Heart right ventricle (tissue), 16 donors: Measurements from ENCODE around the gene COPS3. TPM values are rescaled to one million over a fixed set of nuclear protein-coding genes. Genes with fewer than 3 reads are reported as not detected.

Experiments
- ATAC-seq, 8 donors: fragments of 200-7000 bp; cut with Tn5 transposase; one replicate each; pipeline ENCODE4 v1.9.1; 2020; ENCODE audit warnings: mild to moderate bottlenecking in 8 of 8, moderate library complexity in 8 of 8, moderate number of reproducible peaks in 1 of 8
- DNase-seq, 2 donors: peaks; one replicate each; pipeline ENCODE4 v3.0.0-alpha.2; 2020
- H3K27ac ChIP-seq, 10 donors: fragments of 200-600 bp; sonication (generic) in 2 of 10; one replicate each; pipeline versions ENCODE4 v1.5.0 to v1.8.0; 2020 to 2022; ENCODE audit warnings: mild to moderate bottlenecking in 3 of 10
- H3K27me3 ChIP-seq, 7 donors: fragments of 200-600 bp; one replicate each; pipeline ENCODE4 v1.8.0; 2021 to 2022; ENCODE audit warnings: mild to moderate bottlenecking in 2 of 7
- H3K36me3 ChIP-seq, 9 donors: fragments of 200-600 bp; sonication (generic) in 1 of 9; one replicate each; pipeline versions ENCODE4 v1.5.0 to v1.8.0; 2020 to 2022; ENCODE audit warnings: mild to moderate bottlenecking in 2 of 9
- H3K4me1 ChIP-seq, 9 donors: fragments of 200-600 bp; sonication (generic) in 1 of 9; one replicate each; pipeline versions ENCODE4 v1.5.0 to v1.8.0; 2020 to 2022; ENCODE audit warnings: mild to moderate bottlenecking in 4 of 9
- H3K4me3 ChIP-seq, 10 donors: fragments of 200-600 bp; sonication (generic) in 2 of 10; one replicate each; pipeline versions ENCODE4 v1.5.0 to v1.8.0; 2020 to 2022; ENCODE audit warnings: mild to moderate bottlenecking in 7 of 10, moderate library complexity in 2 of 10
- H3K9me3 ChIP-seq, 11 donors: fragments of 200-600 bp in 10 of 11; sonication (generic) in 2 of 11; one replicate each; pipeline versions ENCODE4 v1.5.0 to v1.8.0; 2013 to 2022; ENCODE audit warnings: mild to moderate bottlenecking in 2 of 11, control low read depth in 1 of 11, moderate library complexity in 1 of 11
- CTCF ChIP-seq, 9 donors: fragments of 200-600 bp; sonication (generic) in 2 of 9; IDR thresholded peaks; one replicate each; pipeline versions ENCODE4 v1.5.0 to v1.8.0; 2021 to 2022; ENCODE audit warnings: antibody characterized with exemption in 9 of 9, mild to moderate bottlenecking in 5 of 9, moderate library complexity in 1 of 9
- WGBS, 2 donors: extraction: QIAGEN DNeasy Blood & Tissue Kit; methylation state at CpG; one replicate each; pipeline ENCODE4 v1.1.7; 2013; ENCODE audit warnings: inconsistent platforms in 1 of 2; 5-methylcytosine and 5-hydroxymethylcytosine counted together
- intact Hi-C, 10 donors: fragments of 100-400 bp; cut with DNase I; formaldehyde crosslinking; loops; one replicate each; pipeline versions ENCODE4 v1.11.1 to v1.14.2; 2022
- polyA plus RNA-seq, 2 donors: library from polyadenylated mRNA; stranded (reverse); fragments of 200-250 nt; gene quantifications; one replicate each; pipeline ENCODE4 v1.2.3, GENCODE V29; 2013
- total RNA-seq, 10 donors: library from RNA; stranded (reverse); fragmentation: NEBNext Ultra II Directional in 3 of 10; extraction: Animal tissue kit (Norgen Biotek cat#: 25700) in 3 of 10; gene quantifications; one replicate each; pipeline versions ENCODE4 v1.2.1 to v1.2.4, GENCODE V29; 2021 to 2023
- donor health status: Arrhythmogenic right ventricular cardiomyopathy.
- donor health status: ischemic (EF 13 %, LVEDD 7.1; RV severe dilation, severe dysfunction).
- donor health status: healthy with polysubstance abuse.
- donor health status: DM: no; HTN: yes; CAD: no.
- donor health status: DM: no; HTN: no; CAD: no.
- donor health status: ischemic (EF 25% LVEDD 6.9; RV normal size, moderate dysfunction).
- donor health status: ischemic (EF 25% LVEDD 5.7; RV mildly dilated, moderate dysfunction).
- donor health status: healthy.
- donor health status: DM: yes; HTN: yes; CAD: no.
- donor health status: Ischemic cardiomyopathy.
- donor health status: ischemic (EF 35%, LVEDD 5.7; RV mildly dilated, moderate dysfunction).
- donor health status: nonischemic (EF 11% LVEDD 7.7; RV severe dilation, severe dysfunction).
- donor health status: DM: yes; HTN: yes; CAD: no.
- donor health status: PGD.
- donor health status: ischemic (EF 29% LVEDD 5.4; RV normal size, mild dysfunction).
- donor health status: nonischemic (EF 23%, LVEDD 6.1; RV moderate dilation, normal function).

The COPS3 gene
- total and polyA plus RNA-seq, 12 donors = 23.4 to 84.6 (median 71.1) TPM

- Histone ChIP-seq H3K4me1 (peaks cover 2 to 56% (median 37%) of the 10 kb centered on the region in 9 donors), H3K27me3 (no peaks in the 10 kb centered on the region), H3K4me3 (peak overlapping the region; percentile 85 to 100 (median 94)), H3K9me3 (no peaks in the 10 kb centered on the region), H3K27ac (peak overlapping the region in 9 of 10 donors; percentile 97 to 99 (median 98)), H3K36me3 (peaks cover 0 to 28% (median 14%) of the 10 kb centered on the region in 9 donors)
- intact Hi-C loops = loop anchor here in 8 of 10 donors (2.0 to 10.0 kb wide), 8 partner anchors 47 to 233 kb away; partner anchors contain the start of gene COPS3 (in 1 of the 8)
- 45 to 46% methylated on average over 19 of the region's 19 CpGs for WGBS, 2 donors
- ATAC-seq (peak in 4 of 8 donors; percentile 8 to 10 (median 9)), DNase-seq (no peak)
- no peak for TF ChIP-seq CTCF (IDR thresholded peaks at IDR 0.05)
These were observed 45.6 kb downstream of the COPS3 start for GRCh38 chr17:17235212-17236174.

GRCh38 chr17:17232303-17232621 lies 48.8 kb downstream of the COPS3 start:
- 37 to 53% methylated on average over 11 of the region's 11 CpGs for WGBS, 2 donors
- H3K27ac ChIP-seq = peak overlapping the region in 7 of 10 donors; percentile 1 to 53 (median 34)

GRCh38 chr17:17231621-17232302 lies 49.3 kb downstream of the COPS3 start:
- H3K36me3 ChIP-seq = peaks cover 0 to 65% (median 38%) of the 10 kb centered on the region in 9 donors
- H3K27ac ChIP-seq = peak overlapping the region in 6 of 10 donors; percentile 1 to 53 (median 28)
- H3K4me1 ChIP-seq = peaks cover 2 to 73% (median 51%) of the 10 kb centered on the region in 9 donors
- H3K9me3 ChIP-seq = no peaks in the 10 kb centered on the region
- DNase-seq = no peak
- H3K27me3 ChIP-seq = no peaks in the 10 kb centered on the region
- no peak for ATAC-seq
- H3K4me3 ChIP-seq = no peak overlapping the region
- WGBS, 2 donors = 58 to 65% methylated on average over 16 of the region's 16 CpGs
- intact Hi-C loops = loop anchor here in 6 of 10 donors (10.0 kb wide), 3 partner anchors 77 to 227 kb away; no protein-coding TSS in a partner anchor
- TF ChIP-seq CTCF (IDR thresholded peaks at IDR 0.05) = no peak

More at GRCh38 chr17:17232303-17232621, 48.8 kb downstream of the COPS3 start:
- intact Hi-C loops = loop anchor here in 6 of 10 donors (10.0 kb wide), 3 partner anchors 77 to 227 kb away; no protein-coding TSS in a partner anchor
- H3K36me3 ChIP-seq = peaks cover 0 to 60% (median 33%) of the 10 kb centered on the region in 9 donors
- H3K27me3 ChIP-seq = no peaks in the 10 kb centered on the region
- ATAC-seq (no peak), DNase-seq (no peak)
- no peak for TF ChIP-seq CTCF (IDR thresholded peaks at IDR 0.05)
- H3K4me1 ChIP-seq = peaks cover 2 to 73% (median 51%) of the 10 kb centered on the region in 9 donors
- H3K9me3 ChIP-seq = no peaks in the 10 kb centered on the region
- H3K4me3 ChIP-seq = no peak overlapping the region
